Mesenchymal stem cell (in vitro differentiated cells and primary cell): ENCODE results near the gene RPL37A.

Source experiments
- DNase-seq: peaks from one replicate; pipeline ENCODE4 v3.0.0-alpha.2; 2013
- H2AFZ ChIP-seq: one replicate; pipeline ENCODE4 v1.6.1; 2013; ENCODE audit warnings: low read depth, mild to moderate bottlenecking, control low read depth, inconsistent platforms, low read length, moderate library complexity
- H2AK5ac ChIP-seq: 2 replicates; pipeline ENCODE4 v1.6.1; 2013; ENCODE audit warnings: low read length, moderate library complexity, mild to moderate bottlenecking, inconsistent platforms; ENCODE audit not compliant: severe bottlenecking
- H2BK120ac ChIP-seq: one replicate; pipeline ENCODE4 v1.6.1; 2013; ENCODE audit warnings: low read depth, mild to moderate bottlenecking, inconsistent platforms, low read length, moderate library complexity
- H2BK12ac ChIP-seq, 2 experiments: one replicate each; pipeline ENCODE4 v1.6.1; 2013; ENCODE audit warnings: inconsistent platforms in 2 of 2, low read length in 2 of 2, mild to moderate bottlenecking in 2 of 2, moderate library complexity in 2 of 2, control low read depth in 1 of 2
- H2BK15ac ChIP-seq: one replicate; pipeline ENCODE4 v1.6.1; 2013; ENCODE audit warnings: mild to moderate bottlenecking, low read depth, inconsistent platforms; ENCODE audit not compliant: poor library complexity, severe bottlenecking
- H2BK5ac ChIP-seq: 2 replicates; pipeline ENCODE4 v1.6.1; 2013; ENCODE audit warnings: low read depth, mild to moderate bottlenecking, low read length, control low read depth, inconsistent platforms; ENCODE audit not compliant: poor library complexity, severe bottlenecking
- H3K14ac ChIP-seq, 2 experiments: one replicate each; pipeline ENCODE4 v1.6.1; 2013; ENCODE audit warnings: inconsistent platforms in 2 of 2, low read length in 2 of 2, control low read depth in 1 of 2, mild to moderate bottlenecking in 1 of 2, moderate library complexity in 1 of 2
- H3K18ac ChIP-seq, 2 experiments: one replicate each; pipeline ENCODE4 v1.6.1; 2013; ENCODE audit warnings: inconsistent platforms in 2 of 2, low read length in 2 of 2, control low read depth in 1 of 2, low read depth in 1 of 2, mild to moderate bottlenecking in 1 of 2
- H3K23ac ChIP-seq, 2 experiments: one replicate each; pipeline ENCODE4 v1.6.1; 2013; ENCODE audit warnings: inconsistent platforms in 2 of 2, low read length in 2 of 2, mild to moderate bottlenecking in 2 of 2, moderate library complexity in 2 of 2, control low read depth in 1 of 2
- H3K27ac ChIP-seq: 2 replicates; pipeline ENCODE4 v1.5.1; 2013; ENCODE audit warnings: mild to moderate bottlenecking, moderate library complexity, low read length, control low read depth, inconsistent platforms; ENCODE audit not compliant: poor library complexity, severe bottlenecking
- H3K27me3 ChIP-seq, 2 experiments: 2 replicates each; pipeline versions ENCODE4 v1.6.1 to v1.7.0; 2013; ENCODE audit warnings: low read length in 2 of 2, mild to moderate bottlenecking in 2 of 2, moderate library complexity in 2 of 2, control low read depth in 1 of 2, inconsistent platforms in 1 of 2; ENCODE audit not compliant: control insufficient read depth in 1 of 2, insufficient read depth in 1 of 2
- H3K36me3 ChIP-seq, 2 experiments: 2 replicates each; pipeline versions ENCODE4 v1.6.1 to v1.7.0; 2013; ENCODE audit warnings: low read length in 2 of 2, control low read depth in 1 of 2, inconsistent platforms in 1 of 2, low read depth in 1 of 2, mild to moderate bottlenecking in 1 of 2; ENCODE audit not compliant: insufficient read depth in 2 of 2, control insufficient read depth in 1 of 2
- H3K4ac ChIP-seq, 2 experiments: one replicate each; pipeline ENCODE4 v1.6.1; 2013; ENCODE audit warnings: inconsistent platforms in 2 of 2, low read length in 2 of 2, mild to moderate bottlenecking in 2 of 2, moderate library complexity in 2 of 2, control low read depth in 1 of 2, low read depth in 1 of 2
- H3K4me1 ChIP-seq: 2 replicates; pipeline ENCODE4 v1.6.1; 2013; ENCODE audit warnings: low read depth, low read length, control low read depth; ENCODE audit not compliant: control insufficient read depth, insufficient read depth
- H3K4me2 ChIP-seq: 2 replicates; pipeline ENCODE4 v1.6.1; 2013; ENCODE audit warnings: low read length, mild to moderate bottlenecking, inconsistent platforms; ENCODE audit not compliant: poor library complexity, severe bottlenecking
- H3K4me3 ChIP-seq, 2 experiments: 2 replicates each; pipeline versions ENCODE4 v1.5.1 to v1.7.0; 2013; ENCODE audit warnings: low read length in 2 of 2, mild to moderate bottlenecking in 2 of 2, control low read depth in 1 of 2, low read depth in 1 of 2; ENCODE audit not compliant: insufficient read depth in 1 of 2
- H3K79me1 ChIP-seq: replicated peaks from 2 replicates; pipeline ENCODE4 v1.6.1; 2013; ENCODE audit warnings: mild to moderate bottlenecking, control low read depth, low read length, inconsistent platforms; ENCODE audit not compliant: poor library complexity, severe bottlenecking
- H3K9ac ChIP-seq: 2 replicates; pipeline ENCODE4 v1.7.0; 2013; ENCODE audit warnings: mild to moderate bottlenecking, low read length, moderate library complexity
- H3K9me3 ChIP-seq: 2 replicates; pipeline ENCODE4 v1.7.0; 2013; ENCODE audit warnings: mild to moderate bottlenecking, low read length; ENCODE audit not compliant: control insufficient read depth
- H4K8ac ChIP-seq: one replicate; pipeline ENCODE4 v1.6.1; 2013; ENCODE audit warnings: inconsistent platforms, mild to moderate bottlenecking, low read length, moderate library complexity
- H4K91ac ChIP-seq: one replicate; pipeline ENCODE4 v1.6.1; 2013; ENCODE audit warnings: mild to moderate bottlenecking, low read length, inconsistent platforms
- WGBS: methylation state at CpG from one replicate; pipeline ENCODE4 v1.1.7; 2013; ENCODE audit warnings: mixed read lengths; 5-methylcytosine and 5-hydroxymethylcytosine counted together

Gene RPL37A

DNA sequence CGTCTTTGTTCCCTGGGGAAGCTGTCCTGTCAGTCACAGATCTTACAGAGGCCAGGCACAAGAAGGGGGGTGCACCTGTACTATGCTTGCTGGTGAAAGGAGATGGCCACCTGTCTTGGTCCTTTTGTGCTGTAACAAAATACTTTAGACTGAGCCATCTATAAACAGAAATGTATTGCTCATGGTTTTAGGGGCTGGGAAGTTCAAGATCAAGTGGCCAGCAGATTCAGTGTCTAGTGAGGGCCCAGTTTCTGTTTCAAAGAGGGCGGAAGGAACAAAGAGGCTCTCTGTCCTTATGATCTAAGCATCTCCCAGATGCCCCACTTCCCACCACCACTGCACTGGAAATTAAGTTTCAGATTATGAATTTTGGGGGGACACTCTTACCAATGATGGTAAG lies 35.5 kb upstream of the RPL37A start:
- H2AK5ac ChIP-seq: no peak overlapping the region
- H3K27ac ChIP-seq: no peak overlapping the region
- no peak overlapping the region for H2AFZ ChIP-seq
- H3K79me1 ChIP-seq: no peaks in the 10 kb centered on the region
- H2BK15ac ChIP-seq: no peak overlapping the region
- peaks cover 19 to 28% of the 10 kb centered on the region in 2 experiments for H3K36me3 ChIP-seq
- no peak overlapping the region for H3K23ac ChIP-seq
- H3K27me3 ChIP-seq: no peaks in the 10 kb centered on the region
- no peak overlapping the region for H4K8ac ChIP-seq
- no peak overlapping the region for H3K4ac ChIP-seq
- H3K4me3 ChIP-seq: no peak overlapping the region
- no peaks in the 10 kb centered on the region for H3K9me3 ChIP-seq
- no peak overlapping the region for H2BK12ac ChIP-seq
- no peaks in the 10 kb centered on the region for H3K4me1 ChIP-seq
- 90% methylated on average over 1 of the region's 2 CpGs for WGBS
- H3K18ac ChIP-seq: no peak overlapping the region
- H2BK120ac ChIP-seq: no peak overlapping the region
- DNase-seq: no peak
- H3K4me2 ChIP-seq: no peak overlapping the region
- H2BK5ac ChIP-seq: no peak overlapping the region
- no peak overlapping the region for H3K14ac ChIP-seq
- no peak overlapping the region for H4K91ac ChIP-seq
- H3K9ac ChIP-seq: no peak overlapping the region

DNA sequence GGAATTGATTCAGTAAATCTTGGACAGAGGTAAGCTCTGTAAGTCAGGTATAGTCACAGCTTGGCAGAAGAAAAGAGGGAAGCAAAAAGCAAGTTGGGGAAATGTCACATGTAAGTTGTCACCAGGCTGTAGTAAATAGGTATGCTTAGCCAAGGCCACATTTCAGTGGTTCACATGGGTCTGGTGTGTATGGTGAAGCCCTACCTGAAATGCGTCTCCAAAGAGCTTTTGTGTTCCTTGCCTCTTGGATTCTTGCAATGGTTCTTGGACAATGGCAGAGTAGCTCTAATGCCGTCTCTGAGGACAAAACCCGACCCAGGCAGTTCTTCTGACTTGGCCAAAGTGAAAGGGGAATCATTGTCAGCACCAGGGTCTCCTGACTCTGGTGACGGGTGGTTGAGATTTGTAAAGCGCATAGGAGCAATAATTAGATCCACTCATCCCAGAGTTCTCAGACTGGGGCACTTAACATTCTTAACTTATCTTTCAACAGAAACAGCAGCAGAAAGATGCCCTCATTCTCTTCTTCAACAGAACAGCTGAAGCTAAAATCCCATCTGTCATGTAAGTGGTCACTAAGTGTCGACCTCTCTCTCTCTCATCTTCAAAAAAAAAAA lies 34.4 kb upstream of the RPL37A start:
- Histone ChIP-seq H2AFZ (no peak overlapping the region), H3K9me3 (no peaks in the 10 kb centered on the region), H3K4me3 (no peak overlapping the region), H3K4ac (no peak overlapping the region), H3K36me3 (peaks cover 19 to 33% of the 10 kb centered on the region in 2 experiments), H4K91ac (no peak overlapping the region), H3K18ac (no peak overlapping the region), H3K4me2 (no peak overlapping the region), H3K4me1 (no peaks in the 10 kb centered on the region), H3K27ac (no peak overlapping the region), H3K27me3 (no peaks in the 10 kb centered on the region), H2AK5ac (no peak overlapping the region), H2BK120ac (no peak overlapping the region), H2BK5ac (no peak overlapping the region), H3K23ac (no peak overlapping the region), H3K9ac (no peak overlapping the region), H3K14ac (no peak overlapping the region), H2BK15ac (no peak overlapping the region), H3K79me1 (no peaks in the 10 kb centered on the region), H2BK12ac (no peak overlapping the region), H4K8ac (no peak overlapping the region)
- DNase-seq: peak; percentile 37
- 79% methylated on average over 6 of the region's 6 CpGs for WGBS

DNA sequence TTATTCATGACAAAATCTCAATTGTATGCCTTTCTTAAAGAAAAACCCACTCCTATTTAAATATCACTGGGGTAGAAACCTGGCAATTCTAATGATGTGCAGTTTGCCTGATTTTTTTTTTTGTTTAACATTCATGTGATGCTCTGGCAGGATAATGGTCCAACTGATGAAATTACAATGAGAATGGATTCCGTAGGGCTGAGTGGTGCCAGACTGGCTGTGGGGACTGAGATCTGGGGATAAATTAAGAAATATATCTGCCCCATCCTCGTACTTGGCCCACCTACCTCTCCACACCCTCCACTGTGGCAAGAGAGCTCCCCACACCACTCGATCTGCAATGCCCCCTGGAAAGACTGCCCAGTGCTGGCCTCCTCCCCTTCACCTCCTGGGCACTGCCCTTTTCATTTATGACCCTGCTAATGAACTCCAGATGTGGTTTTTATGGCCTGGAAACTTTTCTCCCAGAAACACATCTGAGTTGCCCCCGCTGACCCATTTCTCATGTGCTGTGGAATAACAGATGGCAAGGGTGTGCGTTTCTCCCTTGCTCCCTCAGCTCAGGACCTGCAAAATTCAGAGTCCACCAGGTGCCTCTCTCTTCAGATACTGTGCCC lies 33.0 kb upstream of the RPL37A start:
- no peak overlapping the region for H3K4me2 ChIP-seq
- H3K9me3 ChIP-seq: no peaks in the 10 kb centered on the region
- H3K4me3 ChIP-seq: no peak overlapping the region
- peaks cover 23 to 40% of the 10 kb centered on the region in 2 experiments for H3K36me3 ChIP-seq
- no peak overlapping the region for H3K23ac ChIP-seq
- no peak for DNase-seq
- no peaks in the 10 kb centered on the region for H3K4me1 ChIP-seq
- H3K9ac ChIP-seq: no peak overlapping the region
- H2AFZ ChIP-seq: no peak overlapping the region
- H3K14ac ChIP-seq: no peak overlapping the region
- H4K91ac ChIP-seq: no peak overlapping the region
- H2BK12ac ChIP-seq: no peak overlapping the region
- 68% methylated on average over 4 of the region's 5 CpGs for WGBS
- no peak overlapping the region for H2AK5ac ChIP-seq
- H2BK5ac ChIP-seq: no peak overlapping the region
- H3K27ac ChIP-seq: no peak overlapping the region
- H2BK15ac ChIP-seq: no peak overlapping the region
- no peak overlapping the region for H2BK120ac ChIP-seq
- H3K79me1 ChIP-seq: no peaks in the 10 kb centered on the region
- no peaks in the 10 kb centered on the region for H3K27me3 ChIP-seq
- H3K4ac ChIP-seq: no peak overlapping the region
- no peak overlapping the region for H4K8ac ChIP-seq
- H3K18ac ChIP-seq: no peak overlapping the region

DNA sequence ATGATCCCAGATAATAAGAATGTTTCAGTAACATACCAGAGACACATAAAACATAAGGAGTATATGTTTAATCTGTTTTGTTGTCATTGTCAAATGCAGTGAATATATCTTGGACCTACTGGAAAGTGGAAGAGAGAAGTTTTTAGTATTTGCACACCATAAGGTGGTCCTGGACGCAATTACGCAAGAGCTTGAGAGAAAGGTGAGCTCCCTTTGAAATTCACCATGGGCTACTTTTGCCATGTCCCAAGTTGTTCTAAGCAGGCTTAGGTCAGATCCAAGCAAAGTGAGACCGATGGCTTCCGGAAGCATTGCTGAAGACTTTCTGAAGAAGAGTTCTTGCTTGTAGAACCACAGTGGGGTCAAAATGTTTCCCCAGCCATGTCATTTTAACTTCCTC lies 30.8 kb upstream of the RPL37A start:
- Histone ChIP-seq H3K4ac (no peak overlapping the region), H3K36me3 (peaks cover 23 to 53% of the 10 kb centered on the region in 2 experiments), H3K79me1 (no peaks in the 10 kb centered on the region), H3K23ac (no peak overlapping the region), H4K8ac (no peak overlapping the region), H2BK5ac (no peak overlapping the region), H2AFZ (no peak overlapping the region), H3K4me1 (no peaks in the 10 kb centered on the region), H3K9me3 (no peaks in the 10 kb centered on the region), H2AK5ac (no peak overlapping the region), H3K4me3 (no peak overlapping the region), H3K14ac (no peak overlapping the region), H3K27ac (no peak overlapping the region), H2BK15ac (no peak overlapping the region), H3K4me2 (no peak overlapping the region), H3K18ac (no peak overlapping the region), H3K9ac (no peak overlapping the region), H2BK12ac (no peak overlapping the region), H2BK120ac (no peak overlapping the region), H3K27me3 (no peaks in the 10 kb centered on the region), H4K91ac (no peak overlapping the region)
- WGBS: 98% methylated on average over 4 of the region's 4 CpGs
- DNase-seq: no peak
